ENCODE results near the gene TNRC6B. TPM values are rescaled to one million over a fixed set of nuclear protein-coding genes. Genes with fewer than 3 reads are reported as not detected.

Gene TNRC6B
- total and polyA plus RNA-seq, 2 of the 13 experiments (the other 11 are each of a cell fraction or from before 2014, with no cell fraction given), result 8.9 to 13.2 TPM

GRCh38 chr22:40199223-40199622 is 21.5 kb downstream of the TNRC6B start:
- FAIRE-seq (no peak), ATAC-seq (no peak), DNase-seq (ENCODE audit: low spot score) (no peak)
- ChIA-PET POLR2A (no interaction called here), CTCF (ENCODE audit: low intra/inter-chr PET ratio, low total read pairs) (no interaction called here)
- H3K4me2 ChIP-seq (ENCODE audit: low read depth, low read length), result no peak overlapping the region
- TF ChIP-seq RNF219 (CRISPR knock-in tag; IDR thresholded peaks at IDR 0.05), result no peak
- TF ChIP-seq PLSCR1 (CRISPR knock-in tag; IDR thresholded peaks at IDR 0.05; ENCODE audit: borderline replicate concordance), result no peak
- TF ChIP-seq CSRNP1 (CRISPR knock-in tag; IDR thresholded peaks at IDR 0.05), result no peak
- TF ChIP-seq TBP (CRISPR knock-in tag; IDR thresholded peaks at IDR 0.05), result no peak
- TF ChIP-seq DBP (CRISPR knock-in tag; IDR thresholded peaks at IDR 0.05; ENCODE audit: not compliant biosample characterization), result no peak
- no peak for TF ChIP-seq RERE (CRISPR knock-in tag; IDR thresholded peaks at IDR 0.05; ENCODE audit: low read depth)
- no peak for TF ChIP-seq SAP130 (CRISPR knock-in tag; IDR thresholded peaks at IDR 0.05; ENCODE audit: low read depth)
- in situ Hi-C loops (cut with HindIII; ENCODE audit: extremely low pct_ligation_motif_present, low pct_unique_long_range_greater_than_20kb), result no loop called here
- no peaks in the 10 kb centered on the region for H3K9me3 ChIP-seq (ENCODE audit: low read length)
- no TSS peak for BruUV-seq (replicated peaks)
- H3K9ac ChIP-seq (ENCODE audit: insufficient read depth, low read depth, low read length), result no peak overlapping the region
- H3K4me3 ChIP-seq (replicated peaks in 1 of 3; ENCODE audit: insufficient read depth in 1 of 3, low read depth in 2 of 3, low read length in 3 of 3), result no peak overlapping the region
- H3K27ac ChIP-seq (ENCODE audit: extremely low read length, insufficient read depth, low read length), result no peak overlapping the region
- 94% methylated on average over 2 of the region's 2 CpGs for WGBS (ENCODE audit: low lambda C conversion rate)
- H2AFZ ChIP-seq (ENCODE audit: low read length), result no peak overlapping the region
- intact Hi-C loops (cut with micrococcal nuclease; ENCODE audit: unreplicated experiment), result no loop called here
- H3K79me2 ChIP-seq (ENCODE audit: insufficient read depth, low read length), result peaks cover 77% of the 10 kb centered on the region
- H3K36me3 ChIP-seq (replicated peaks in 1 of 2; ENCODE audit: control insufficient read depth in 1 of 2, insufficient read depth in 2 of 2, low read length in 2 of 2), result peaks cover 1 to 7% of the 10 kb centered on the region in 2 experiments; a peak in 3 of 5 replicates
- peaks cover 15% of the 10 kb centered on the region for H3K4me1 ChIP-seq (ENCODE audit: insufficient read depth, low read length)
- peaks cover 14% of the 10 kb centered on the region for H4K20me1 ChIP-seq (ENCODE audit: insufficient read depth, low read length)
- no peaks in the 10 kb centered on the region for H3K27me3 ChIP-seq (ENCODE audit: control insufficient read depth in 1 of 2, insufficient read depth in 2 of 2, low read length in 2 of 2)
